ENCODE data around the gene OR10A3.

- TF ChIP-seq, protein P1, sequence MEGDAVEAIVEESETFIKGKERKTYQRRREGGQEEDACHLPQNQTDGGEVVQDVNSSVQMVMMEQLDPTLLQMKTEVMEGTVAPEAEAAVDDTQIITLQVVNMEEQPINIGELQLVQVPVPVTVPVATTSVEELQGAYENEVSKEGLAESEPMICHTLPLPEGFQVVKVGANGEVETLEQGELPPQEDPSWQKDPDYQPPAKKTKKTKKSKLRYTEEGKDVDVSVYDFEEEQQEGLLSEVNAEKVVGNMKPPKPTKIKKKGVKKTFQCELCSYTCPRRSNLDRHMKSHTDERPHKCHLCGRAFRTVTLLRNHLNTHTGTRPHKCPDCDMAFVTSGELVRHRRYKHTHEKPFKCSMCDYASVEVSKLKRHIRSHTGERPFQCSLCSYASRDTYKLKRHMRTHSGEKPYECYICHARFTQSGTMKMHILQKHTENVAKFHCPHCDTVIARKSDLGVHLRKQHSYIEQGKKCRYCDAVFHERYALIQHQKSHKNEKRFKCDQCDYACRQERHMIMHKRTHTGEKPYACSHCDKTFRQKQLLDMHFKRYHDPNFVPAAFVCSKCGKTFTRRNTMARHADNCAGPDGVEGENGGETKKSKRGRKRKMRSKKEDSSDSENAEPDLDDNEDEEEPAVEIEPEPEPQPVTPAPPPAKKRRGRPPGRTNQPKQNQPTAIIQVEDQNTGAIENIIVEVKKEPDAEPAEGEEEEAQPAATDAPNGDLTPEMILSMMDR (IDR thresholded peaks at IDR 0.05; ENCODE audit: low read length) = no peak
- no peak for TF ChIP-seq EZH2 (optimal IDR thresholded peaks at IDR 0.05; ENCODE audit: low read depth, low read length)
Observed at GRCh38 chr11:7911011-7911410, 30.5 kb downstream of the OR10A3 start.

Data from MM.1S (cell line).